ENCODE measurements around the gene AOPEP. TPM values are rescaled to one million over a fixed set of nuclear protein-coding genes. Genes with fewer than 3 reads are reported as not detected.

The AOPEP gene
- total RNA-seq, 1 experiment from 2014 or later, result 14.4 TPM

GRCh38 chr9:95115104-95115503 is 388.6 kb downstream of the AOPEP start (continued):
- TF ChIP-seq FOXJ3 (CRISPR knock-in tag; IDR thresholded peaks at IDR 0.05; ENCODE audit: borderline replicate concordance), result no peak

GRCh38 chr9:95116002-95116807 is 389.7 kb downstream of the AOPEP start:
- CTCF ChIA-PET, result interaction anchor here (0.6 to 6.9 kb wide), 14 partner anchors 10 to 435 kb away, joined by 3 to 128 read pairs (median 4); no protein-coding TSS in a partner anchor
- POLR2A ChIA-PET, result interaction anchor here (0.6 kb wide), 1 partner anchor 13 kb away, joined by 3 read pairs; no protein-coding TSS in a partner anchor
- Mint-ChIP-seq H3K27ac (no peak overlapping the region), H3K4me3 (no peak overlapping the region), H3K4me1 (peaks cover 10% of the 10 kb centered on the region), H3K27me3 (ENCODE audit: low read depth) (no peaks in the 10 kb centered on the region), H3K9me3 (no peaks in the 10 kb centered on the region), H3K36me3 (peaks cover 5% of the 10 kb centered on the region; the same call in 1 of the 2 replicates)
- DNase-seq (ENCODE audit: low spot score) (no peak), ATAC-seq (peak; percentile 83)
- TF ChIP-seq HMGA2 (CRISPR knock-in tag; IDR thresholded peaks at IDR 0.05), result no peak
- TF ChIP-seq ZMAT4 (CRISPR knock-in tag; IDR thresholded peaks at IDR 0.05), result no peak
- no peak for TF ChIP-seq ERG (CRISPR knock-in tag; IDR thresholded peaks at IDR 0.05)
- TF ChIP-seq ZNF121 (CRISPR knock-in tag; IDR thresholded peaks at IDR 0.05), result no peak
- no peak for TF ChIP-seq PREB (CRISPR knock-in tag; IDR thresholded peaks at IDR 0.05; ENCODE audit: borderline replicate concordance)
- no peak for TF ChIP-seq CTCF (IDR thresholded peaks at IDR 0.05)
- no peak for TF ChIP-seq ZNF512 (CRISPR knock-in tag; IDR thresholded peaks at IDR 0.05; ENCODE audit: borderline replicate concordance)
- no peak for TF ChIP-seq ARID4B (CRISPR knock-in tag; IDR thresholded peaks at IDR 0.05; ENCODE audit: borderline replicate concordance)
- TF ChIP-seq ZNF532 (CRISPR knock-in tag; IDR thresholded peaks at IDR 0.05; ENCODE audit: borderline replicate concordance), result no peak

All from WTC11 (cell line).